MCF 10A (cell line): ENCODE results near the gene STAC. TPM values are rescaled to one million over a fixed set of nuclear protein-coding genes. Genes with fewer than 3 reads are reported as not detected.

Source experiments
- BruUV-seq: library from RNA; stranded (reverse); fragments of 400-500 nt; replicated peaks from 2 replicates; lab custom pipeline; 2021; lab: Mats Ljungman, UMichigan
- CTCF ChIA-PET: fragments of 300-600 bp; sonication (Branson Sonifier 250); formaldehyde crosslinking; extraction: SDS; loops from one replicate; lab custom pipeline; 2021; ENCODE audit warnings: antibody characterized with exemption, inconsistent platforms; lab: Yijun Ruan, JAX
- POLR2A ChIA-PET: fragments of 300-600, 350-650 bp; sonication (Branson Sonifier 250); formaldehyde crosslinking; extraction: SDS; loops from one replicate; lab custom pipeline; 2020; ENCODE audit warnings: antibody characterized with exemption, inconsistent platforms; lab: Yijun Ruan, JAX
- DNase-seq: peaks from one replicate; pipeline ENCODE4 v3.0.0-alpha.2; 2018; ENCODE audit not compliant: unreplicated experiment
- H3K27ac Mint-ChIP-seq: one replicate; pipeline ENCODE4 v1.8.0; 2022; ENCODE audit warnings: mild to moderate bottlenecking, low read depth, mixed read lengths; ENCODE audit not compliant: unreplicated experiment
- H3K27me3 Mint-ChIP-seq: one replicate; pipeline ENCODE4 v1.8.0; 2022; ENCODE audit warnings: mixed read lengths; ENCODE audit not compliant: insufficient read depth, unreplicated experiment
- H3K36me3 Mint-ChIP-seq: one replicate; pipeline ENCODE4 v1.8.0; 2022; ENCODE audit warnings: mild to moderate bottlenecking, moderate library complexity, mixed read lengths; ENCODE audit not compliant: insufficient read depth, unreplicated experiment
- H3K4me1 Mint-ChIP-seq: one replicate; pipeline ENCODE4 v1.8.0; 2022; ENCODE audit warnings: mixed read lengths; ENCODE audit not compliant: insufficient read depth, unreplicated experiment
- H3K4me3 Mint-ChIP-seq: one replicate; pipeline ENCODE4 v1.8.0; 2022; ENCODE audit warnings: mild to moderate bottlenecking, moderate library complexity, mixed read lengths; ENCODE audit not compliant: unreplicated experiment
- H3K9me3 Mint-ChIP-seq: one replicate; pipeline ENCODE4 v1.8.0; 2022; ENCODE audit warnings: mixed read lengths; ENCODE audit not compliant: unreplicated experiment
- intact Hi-C: fragments of 100-400 bp; cut with micrococcal nuclease; formaldehyde crosslinking; loops from 2 replicates; pipeline ENCODE4 v1.14.1; 2022
- total RNA-seq: library from RNA; stranded (reverse); gene quantifications from 2 replicates; pipeline ENCODE4 v1.2.3, GENCODE V29; 2022
- TF ChIP-seq, protein P1 (sequence below): fragments of 200-600 bp; IDR thresholded peaks from one replicate; pipeline ENCODE4 v1.8.0; 2022; ENCODE audit warnings: antibody characterized with exemption, mild to moderate bottlenecking; ENCODE audit not compliant: unreplicated experiment

STAC gene
- total RNA-seq, 1 experiment from 2014 or later: 1.1 TPM

DNA sequence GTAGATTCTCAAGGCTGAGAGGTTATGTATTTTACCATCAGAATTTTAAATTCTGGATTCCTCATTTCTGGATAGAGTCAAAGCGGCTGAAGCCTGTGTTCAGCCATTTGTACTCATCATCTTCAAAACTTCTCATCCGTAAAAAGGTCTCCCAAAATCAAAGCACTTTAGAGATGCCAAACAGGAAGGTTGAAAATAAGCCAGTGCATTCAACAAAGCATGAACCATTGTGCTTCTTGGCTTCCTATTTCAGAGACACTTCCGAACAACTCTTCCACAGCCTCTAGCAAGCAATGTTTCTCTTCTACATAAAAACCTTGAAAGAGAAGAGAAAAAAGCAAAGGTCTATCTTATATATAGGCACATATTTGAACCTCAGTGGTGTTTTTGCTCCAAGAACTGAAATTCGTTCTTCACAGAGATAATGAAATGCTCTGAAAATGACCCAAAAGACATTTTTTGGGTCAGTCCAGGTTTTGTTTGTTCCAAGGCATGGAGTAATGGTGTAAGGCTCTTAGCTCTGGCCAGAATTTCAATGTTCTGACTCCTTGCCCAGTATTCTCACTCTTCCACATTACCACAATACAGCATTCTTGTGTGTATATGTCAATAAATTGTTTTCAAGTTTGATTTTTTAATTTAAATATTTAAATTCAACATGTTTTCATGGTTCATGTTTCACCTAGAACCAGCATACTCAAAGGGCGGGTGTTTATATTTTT, 163.1 kb downstream of the STAC start:
- no peaks in the 10 kb centered on the region for H3K9me3 Mint-ChIP-seq
- no peaks in the 10 kb centered on the region for H3K4me1 Mint-ChIP-seq
- no peaks in the 10 kb centered on the region for H3K36me3 Mint-ChIP-seq
- TF ChIP-seq, protein P1, sequence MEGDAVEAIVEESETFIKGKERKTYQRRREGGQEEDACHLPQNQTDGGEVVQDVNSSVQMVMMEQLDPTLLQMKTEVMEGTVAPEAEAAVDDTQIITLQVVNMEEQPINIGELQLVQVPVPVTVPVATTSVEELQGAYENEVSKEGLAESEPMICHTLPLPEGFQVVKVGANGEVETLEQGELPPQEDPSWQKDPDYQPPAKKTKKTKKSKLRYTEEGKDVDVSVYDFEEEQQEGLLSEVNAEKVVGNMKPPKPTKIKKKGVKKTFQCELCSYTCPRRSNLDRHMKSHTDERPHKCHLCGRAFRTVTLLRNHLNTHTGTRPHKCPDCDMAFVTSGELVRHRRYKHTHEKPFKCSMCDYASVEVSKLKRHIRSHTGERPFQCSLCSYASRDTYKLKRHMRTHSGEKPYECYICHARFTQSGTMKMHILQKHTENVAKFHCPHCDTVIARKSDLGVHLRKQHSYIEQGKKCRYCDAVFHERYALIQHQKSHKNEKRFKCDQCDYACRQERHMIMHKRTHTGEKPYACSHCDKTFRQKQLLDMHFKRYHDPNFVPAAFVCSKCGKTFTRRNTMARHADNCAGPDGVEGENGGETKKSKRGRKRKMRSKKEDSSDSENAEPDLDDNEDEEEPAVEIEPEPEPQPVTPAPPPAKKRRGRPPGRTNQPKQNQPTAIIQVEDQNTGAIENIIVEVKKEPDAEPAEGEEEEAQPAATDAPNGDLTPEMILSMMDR: no peak
- POLR2A ChIA-PET: no interaction called here
- no peaks in the 10 kb centered on the region for H3K27me3 Mint-ChIP-seq
- no peak for DNase-seq
- intact Hi-C loops: loop anchor here (5.0 kb wide), 1 partner anchor 281 kb away; no protein-coding TSS in a partner anchor
- no TSS peak for BruUV-seq
- no peak overlapping the region for H3K27ac Mint-ChIP-seq
- H3K4me3 Mint-ChIP-seq: no peak overlapping the region
- CTCF ChIA-PET: interaction anchor here (0.6 to 2.2 kb wide), 2 partner anchors 151 to 419 kb away, joined by 3 to 8 read pairs; no protein-coding TSS in a partner anchor

DNA sequence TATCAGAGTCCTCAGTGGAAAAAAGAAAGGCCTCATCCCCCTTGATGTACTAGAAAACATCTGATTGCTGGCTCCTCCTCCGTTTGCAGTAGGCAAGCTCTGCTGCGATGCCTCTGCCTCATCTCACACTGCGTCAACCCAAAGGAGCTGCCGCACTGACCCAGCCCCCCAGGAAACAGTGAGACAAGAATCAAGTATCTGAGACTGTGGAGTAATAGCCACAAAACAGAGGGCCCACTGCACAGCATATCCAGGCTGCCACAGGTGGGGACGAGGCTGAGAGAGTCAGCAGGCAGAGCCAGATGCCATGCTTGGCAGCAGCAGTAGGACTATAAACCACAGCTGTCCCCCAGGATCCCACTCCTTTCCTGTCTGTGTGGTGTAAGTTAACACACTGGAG, 165.9 kb downstream of the STAC start:
- TF ChIP-seq, protein P1: no peak
- Mint-ChIP-seq H3K27ac (no peak overlapping the region), H3K27me3 (no peaks in the 10 kb centered on the region), H3K36me3 (no peaks in the 10 kb centered on the region), H3K4me3 (no peak overlapping the region), H3K4me1 (no peaks in the 10 kb centered on the region), H3K9me3 (no peaks in the 10 kb centered on the region)
- ChIA-PET CTCF (no interaction called here), POLR2A (no interaction called here)
- BruUV-seq: no TSS peak
- intact Hi-C loops: no loop called here
- DNase-seq: no peak

DNA sequence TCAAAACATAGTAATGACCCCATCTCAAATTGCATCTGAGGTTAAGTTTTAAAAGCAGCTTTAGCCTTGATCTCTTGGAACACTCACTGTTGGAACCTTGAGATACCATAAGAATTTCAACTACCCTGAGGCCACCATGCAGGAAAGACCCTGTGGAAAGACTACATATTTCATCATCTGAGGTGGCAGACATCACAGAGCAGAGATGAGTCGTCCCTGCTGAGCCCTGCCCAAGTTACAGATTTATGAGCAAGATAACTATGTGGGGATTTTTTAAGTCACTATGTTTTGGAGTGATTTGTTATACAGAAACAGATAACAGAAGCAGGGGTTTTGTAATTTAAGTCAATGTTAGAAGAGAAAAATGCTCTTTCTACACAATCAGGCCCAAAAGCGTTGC, 168.4 kb downstream of the STAC start:
- no TSS peak for BruUV-seq
- H3K27me3 Mint-ChIP-seq: no peaks in the 10 kb centered on the region

DNA sequence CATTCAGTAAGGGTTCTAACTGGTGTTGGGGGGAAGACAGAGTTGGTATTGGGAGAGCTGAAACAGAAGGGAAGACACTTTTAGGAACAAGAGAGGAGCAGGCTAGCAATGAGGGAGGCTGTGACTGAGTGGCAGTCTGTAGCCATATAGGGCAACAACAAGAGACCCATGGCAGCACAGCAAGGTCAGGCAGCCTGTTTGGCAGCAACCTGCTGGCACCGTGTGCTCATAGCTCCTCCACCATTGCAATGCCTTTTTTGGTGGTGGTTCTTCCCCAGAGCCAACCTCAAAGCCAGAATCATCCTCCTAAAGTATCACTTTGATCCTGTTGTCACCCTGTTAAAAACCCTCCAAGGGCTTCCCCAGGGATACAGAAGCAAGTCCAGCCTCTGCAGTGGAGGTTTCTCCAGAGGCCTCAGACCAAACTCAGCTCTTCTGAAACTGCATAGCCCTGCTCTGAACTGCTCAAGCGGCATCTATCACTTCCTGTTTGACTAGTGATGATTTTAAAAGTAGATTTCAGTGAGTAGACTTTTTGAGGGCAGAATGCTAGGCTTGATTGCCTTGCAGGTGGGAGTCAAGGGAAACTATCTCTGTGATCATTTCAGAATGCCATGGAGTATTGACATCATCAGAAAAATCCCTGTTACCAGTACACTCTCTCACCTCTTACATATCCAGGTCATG, 176.9 kb downstream of the STAC start:
- Mint-ChIP-seq H3K4me3 (no peak overlapping the region), H3K9me3 (no peaks in the 10 kb centered on the region), H3K4me1 (no peaks in the 10 kb centered on the region), H3K27me3 (no peaks in the 10 kb centered on the region), H3K36me3 (no peaks in the 10 kb centered on the region), H3K27ac (no peak overlapping the region)
- BruUV-seq: no TSS peak
- intact Hi-C loops: no loop called here
- no peak for DNase-seq
- POLR2A ChIA-PET: interaction anchor here (0.7 kb wide), 1 partner anchor 81 kb away, joined by 3 read pairs; no protein-coding TSS in a partner anchor
- CTCF ChIA-PET: interaction anchor here (0.7 kb wide), 1 partner anchor 277 kb away, joined by 3 read pairs; no protein-coding TSS in a partner anchor
- TF ChIP-seq, protein P1: no peak

More for the DNA sequence above, 168.4 kb downstream of the STAC start:
- Mint-ChIP-seq H3K4me1 (no peaks in the 10 kb centered on the region), H3K36me3 (no peaks in the 10 kb centered on the region), H3K4me3 (no peak overlapping the region), H3K27ac (no peak overlapping the region), H3K9me3 (no peaks in the 10 kb centered on the region)
- CTCF ChIA-PET: no interaction called here
- intact Hi-C loops: no loop called here
- POLR2A ChIA-PET: no interaction called here
- TF ChIP-seq, protein P1: no peak
- DNase-seq: no peak
